Measurements from ENCODE around the gene BTBD8. TPM values are rescaled to one million over a fixed set of nuclear protein-coding genes. Genes with fewer than 3 reads are reported as not detected.
"Not testable (repeated sequence)": the region's sequence is repeated elsewhere in the genome, so short reads cannot be mapped to it uniquely, and the experiment has no call there.

BTBD8 gene
- total and polyA plus RNA-seq, 2 experiments from 2014 or later, result 2.9 to 4.1 TPM

DNA sequence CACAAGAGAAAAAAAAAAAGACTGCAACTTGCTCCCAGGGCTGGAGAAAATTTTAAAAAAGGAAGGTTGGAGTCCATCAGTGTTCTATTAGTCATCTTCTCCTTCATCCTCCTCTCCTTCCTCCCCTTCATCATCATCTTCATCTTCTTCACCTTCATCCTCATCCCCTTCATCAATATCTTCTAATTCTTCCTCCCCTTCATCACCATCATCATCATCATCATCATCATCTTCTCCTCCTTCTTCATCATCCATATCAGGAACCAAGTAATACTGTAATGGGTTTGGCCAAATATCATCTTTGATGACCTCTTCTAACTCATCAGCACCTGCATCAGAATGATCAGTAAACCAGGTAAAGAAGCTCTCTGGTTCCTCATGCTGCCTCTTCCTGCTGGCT lies 5.7 kb upstream of the BTBD8 start:
- H3K36me3 ChIP-seq (ENCODE audit: insufficient read depth); H3K27me3 ChIP-seq (ENCODE audit: insufficient read depth); DNase-seq (ENCODE audit: low spot score); H2AFZ ChIP-seq; H3K79me2 ChIP-seq (replicated peaks; ENCODE audit: insufficient read depth); H3K4me3 Mint-ChIP-seq; ATAC-seq; H3K4me1 ChIP-seq (ENCODE audit: insufficient read depth); H3K9me2 ChIP-seq (ENCODE audit: insufficient read depth); H3K27ac ChIP-seq (ENCODE audit: low read depth); H3K4me3 ChIP-seq; H3K36me3 Mint-ChIP-seq (ENCODE audit: low read depth); H3K4me1 Mint-ChIP-seq; H3K9me3 Mint-ChIP-seq; H3K4me2 ChIP-seq; H3K27me3 Mint-ChIP-seq (ENCODE audit: insufficient read depth, low read depth, poor library complexity); H4K20me1 ChIP-seq (replicated peaks; ENCODE audit: insufficient read depth); H3F3A ChIP-seq (replicated peaks; ENCODE audit: low read depth); H3K27ac Mint-ChIP-seq: not testable (repeated sequence)

DNA sequence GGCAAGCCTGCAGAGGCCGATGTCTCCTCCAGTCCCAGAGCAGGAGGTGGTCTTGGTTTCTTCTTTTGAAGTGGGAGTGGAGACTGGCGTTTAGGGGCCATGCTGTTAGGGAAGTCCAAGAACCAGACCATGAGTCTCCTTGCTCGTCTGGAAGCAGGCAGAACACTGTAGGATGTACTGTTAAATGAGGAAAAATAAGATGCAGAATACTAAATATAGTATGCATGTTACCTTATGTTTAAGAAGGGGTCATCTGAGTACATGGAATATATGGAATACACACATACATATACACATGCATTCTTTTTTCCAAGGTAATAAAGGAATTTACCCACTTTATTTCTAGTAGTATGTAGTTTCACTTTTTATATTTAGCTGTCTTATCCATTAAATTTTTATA lies 4.8 kb upstream of the BTBD8 start, which contains the start of gene SETSIP:
Gene SETSIP, minus strand, starts transcription at position 101 of the 400 bp plus-strand sequence. Its CDS starts 0 bp downstream, at position 101.
- Histone ChIP-seq H3K4me3 (no peak within 1 kb of the TSS), H3F3A (replicated peaks; ENCODE audit: low read depth) (no peaks in the 10 kb centered on the region), H2AFZ (no peak within 1 kb of the TSS), H3K27me3 (ENCODE audit: insufficient read depth) (no peaks in the 10 kb centered on the region), H3K4me2 (no peak within 1 kb of the TSS), H3K79me2 (replicated peaks; ENCODE audit: insufficient read depth) (no peaks in the 10 kb centered on the region), H3K4me1 (ENCODE audit: insufficient read depth) (no peaks in the 10 kb centered on the region; the same call in 1 of the 2 replicates), H3K27ac (ENCODE audit: low read depth) (no peak within 1 kb of the TSS), H3K36me3 (ENCODE audit: insufficient read depth) (no peaks in the 10 kb centered on the region), H4K20me1 (replicated peaks; ENCODE audit: insufficient read depth) (no peaks in the 10 kb centered on the region), H3K9me2 (ENCODE audit: insufficient read depth) (no peaks in the 10 kb centered on the region)
- Mint-ChIP-seq H3K4me3 (no peak within 1 kb of the TSS), H3K4me1 (peaks cover 7% of the 10 kb centered on the region; the same call in 2 of the 3 replicates), H3K36me3 (ENCODE audit: low read depth) (no peaks in the 10 kb centered on the region), H3K27me3 (ENCODE audit: insufficient read depth, low read depth, poor library complexity) (no peaks in the 10 kb centered on the region), H3K27ac (no peak within 1 kb of the TSS), H3K9me3 (no peaks in the 10 kb centered on the region)
- TF ChIP-seq CREB1 (CRISPR knock-in tag; IDR thresholded peaks at IDR 0.05; ENCODE audit: low read depth) (no peak), ZNF331 (CRISPR knock-in tag; IDR thresholded peaks at IDR 0.05; ENCODE audit: low read depth) (no peak), POLR2AphosphoS5 (IDR thresholded peaks at IDR 0.05; ENCODE audit: low read depth) (no peak), STAT1 (IDR thresholded peaks at IDR 0.05; ENCODE audit: unreplicated experiment) (no peak)
- no peak for DNase-seq (ENCODE audit: low spot score)
- ATAC-seq, result no peak

DNA sequence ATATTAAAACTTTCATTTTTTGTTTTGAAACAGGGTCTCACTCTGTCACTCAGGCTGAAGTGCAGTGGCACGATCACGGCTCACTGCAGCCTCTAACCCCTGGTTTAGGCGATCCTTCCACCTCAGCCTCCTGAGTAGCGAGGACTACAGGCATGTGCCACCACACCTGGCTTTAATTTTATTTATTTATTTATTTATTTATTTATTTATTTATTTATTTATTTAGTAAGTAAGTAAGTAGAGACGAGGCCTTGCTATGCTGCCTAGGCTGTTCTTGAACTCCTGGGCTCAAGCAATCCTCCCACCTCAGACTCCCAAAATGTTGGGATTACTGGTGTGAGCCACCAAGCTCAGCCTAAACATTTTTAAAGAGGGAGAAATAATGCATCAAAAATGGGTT lies 3.8 kb upstream of the BTBD8 start:
- H3K4me3 Mint-ChIP-seq, result no peak overlapping the region
- H3K27ac Mint-ChIP-seq, result no peak overlapping the region
- no peak overlapping the region for H3K4me2 ChIP-seq
- H3K79me2 ChIP-seq (replicated peaks; ENCODE audit: insufficient read depth), result no peaks in the 10 kb centered on the region
- H3K9me2 ChIP-seq (ENCODE audit: insufficient read depth), result no peaks in the 10 kb centered on the region
- no peak overlapping the region for H3K27ac ChIP-seq (ENCODE audit: low read depth)
- H3K36me3 Mint-ChIP-seq (ENCODE audit: low read depth), result no peaks in the 10 kb centered on the region
- no peak overlapping the region for H3K4me3 ChIP-seq
- H3K9me3 Mint-ChIP-seq, result no peaks in the 10 kb centered on the region
- no peak overlapping the region for H2AFZ ChIP-seq
- no peaks in the 10 kb centered on the region for H4K20me1 ChIP-seq (replicated peaks; ENCODE audit: insufficient read depth)
- DNase-seq (ENCODE audit: low spot score) (no peak), ATAC-seq (no peak)
- peaks cover 2% of the 10 kb centered on the region; the same call in 1 of the 3 replicates for H3K4me1 Mint-ChIP-seq
- no peaks in the 10 kb centered on the region for H3F3A ChIP-seq (replicated peaks; ENCODE audit: low read depth)
- TF ChIP-seq POLR2AphosphoS5 (IDR thresholded peaks at IDR 0.05; ENCODE audit: low read depth) (no peak), JUNB (IDR thresholded peaks at IDR 0.05; ENCODE audit: unreplicated experiment) (no peak), ZNF331 (CRISPR knock-in tag; IDR thresholded peaks at IDR 0.05; ENCODE audit: low read depth) (no peak), STAT1 (IDR thresholded peaks at IDR 0.05; ENCODE audit: unreplicated experiment) (no peak), EZH2phosphoT487 (IDR thresholded peaks at IDR 0.05; ENCODE audit: unreplicated experiment) (no peak), EZH2 (IDR thresholded peaks at IDR 0.05; ENCODE audit: low read depth, unreplicated experiment) (no peak), NANOG (IDR thresholded peaks at IDR 0.05; ENCODE audit: borderline replicate concordance) (no peak), ZNF114 (CRISPR knock-in tag; IDR thresholded peaks at IDR 0.05) (no peak), CREB1 (CRISPR knock-in tag; IDR thresholded peaks at IDR 0.05; ENCODE audit: low read depth) (no peak)
- TF ChIP-seq, protein P1, sequence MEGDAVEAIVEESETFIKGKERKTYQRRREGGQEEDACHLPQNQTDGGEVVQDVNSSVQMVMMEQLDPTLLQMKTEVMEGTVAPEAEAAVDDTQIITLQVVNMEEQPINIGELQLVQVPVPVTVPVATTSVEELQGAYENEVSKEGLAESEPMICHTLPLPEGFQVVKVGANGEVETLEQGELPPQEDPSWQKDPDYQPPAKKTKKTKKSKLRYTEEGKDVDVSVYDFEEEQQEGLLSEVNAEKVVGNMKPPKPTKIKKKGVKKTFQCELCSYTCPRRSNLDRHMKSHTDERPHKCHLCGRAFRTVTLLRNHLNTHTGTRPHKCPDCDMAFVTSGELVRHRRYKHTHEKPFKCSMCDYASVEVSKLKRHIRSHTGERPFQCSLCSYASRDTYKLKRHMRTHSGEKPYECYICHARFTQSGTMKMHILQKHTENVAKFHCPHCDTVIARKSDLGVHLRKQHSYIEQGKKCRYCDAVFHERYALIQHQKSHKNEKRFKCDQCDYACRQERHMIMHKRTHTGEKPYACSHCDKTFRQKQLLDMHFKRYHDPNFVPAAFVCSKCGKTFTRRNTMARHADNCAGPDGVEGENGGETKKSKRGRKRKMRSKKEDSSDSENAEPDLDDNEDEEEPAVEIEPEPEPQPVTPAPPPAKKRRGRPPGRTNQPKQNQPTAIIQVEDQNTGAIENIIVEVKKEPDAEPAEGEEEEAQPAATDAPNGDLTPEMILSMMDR (conservative IDR thresholded peaks at IDR 0.05; ENCODE audit: low read depth in 2 of 2), result no peak
- no peaks in the 10 kb centered on the region for H3K36me3 ChIP-seq (ENCODE audit: insufficient read depth)
- H3K27me3 Mint-ChIP-seq (ENCODE audit: insufficient read depth, low read depth, poor library complexity), result no peaks in the 10 kb centered on the region
- no peaks in the 10 kb centered on the region for H3K27me3 ChIP-seq (ENCODE audit: insufficient read depth)
- H3K4me1 ChIP-seq (ENCODE audit: insufficient read depth), result no peaks in the 10 kb centered on the region; the same call in 1 of the 2 replicates

DNA sequence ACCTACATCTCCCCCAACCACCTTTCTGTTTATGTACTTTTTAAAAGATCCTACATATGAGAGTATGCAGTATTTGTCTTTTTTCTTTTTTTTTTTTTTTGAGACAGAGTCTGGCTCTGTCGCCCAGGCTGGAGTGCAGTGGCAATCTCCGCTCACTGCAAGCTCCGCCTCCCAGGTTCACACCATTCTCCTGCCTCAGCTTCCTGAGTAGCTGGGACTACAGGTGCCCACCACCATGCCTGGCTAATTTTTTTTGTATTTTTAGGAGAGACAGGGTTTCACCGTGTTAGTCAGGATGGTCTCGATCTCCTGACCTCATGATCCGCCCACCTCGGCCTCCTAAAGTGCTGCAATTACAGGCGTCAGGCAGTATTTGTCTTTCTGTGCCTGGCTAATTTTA lies 2.1 kb upstream of the BTBD8 start:
- H3K36me3 Mint-ChIP-seq (ENCODE audit: low read depth); H3K9me3 Mint-ChIP-seq; H3K27ac Mint-ChIP-seq; H3K9me2 ChIP-seq (ENCODE audit: insufficient read depth); H3K27me3 Mint-ChIP-seq (ENCODE audit: insufficient read depth, low read depth, poor library complexity); H3K4me2 ChIP-seq; DNase-seq (ENCODE audit: low spot score); H3K4me3 Mint-ChIP-seq; H3K4me1 ChIP-seq (ENCODE audit: insufficient read depth); H4K20me1 ChIP-seq (replicated peaks; ENCODE audit: insufficient read depth); ATAC-seq; H3K36me3 ChIP-seq (ENCODE audit: insufficient read depth); H3K27ac ChIP-seq (ENCODE audit: low read depth); H3K27me3 ChIP-seq (ENCODE audit: insufficient read depth); H2AFZ ChIP-seq; H3K4me1 Mint-ChIP-seq; H3F3A ChIP-seq (replicated peaks; ENCODE audit: low read depth); H3K79me2 ChIP-seq (replicated peaks; ENCODE audit: insufficient read depth); H3K4me3 ChIP-seq: not testable (repeated sequence)
